ENCODE results near the gene CUL7.
"Not testable (repeated sequence)": the region's sequence is repeated elsewhere in the genome, so short reads cannot be mapped to it uniquely, and the experiment has no call there.

CUL7 gene
- long read RNA-seq, donor 1, full-length matches to known transcripts = 3 of 17 reads
- long read RNA-seq, donor 1, partial matches to known transcripts = 14 of 17 reads
- long read RNA-seq, donor 1, other reads (novel, unspliced or antisense) = 0 of 17 reads
- long read RNA-seq, donor 2, full-length matches to known transcripts = 3 of 3 reads
- long read RNA-seq, donor 2, partial matches to known transcripts = 0 of 3 reads
- long read RNA-seq, donor 2, other reads (novel, unspliced or antisense) = 0 of 3 reads
- long read RNA-seq, donor 3, full-length matches to known transcripts = 1 of 1 reads
- long read RNA-seq, donor 3, partial matches to known transcripts = 0 of 1 reads
- long read RNA-seq, donor 3, other reads (novel, unspliced or antisense) = 0 of 1 reads
- long read RNA-seq, donor 4 = 0 reads
- long read RNA-seq, donor 5, full-length matches to known transcripts = 4 of 31 reads
- long read RNA-seq, donor 5, partial matches to known transcripts = 27 of 31 reads
- long read RNA-seq, donor 5, other reads (novel, unspliced or antisense) = 0 of 31 reads
- long read RNA-seq, donor 6, full-length matches to known transcripts = 2 of 14 reads
- long read RNA-seq, donor 6, partial matches to known transcripts = 12 of 14 reads
- long read RNA-seq, donor 6, other reads (novel, unspliced or antisense) = 0 of 14 reads
- long read RNA-seq, donor 7, full-length matches to known transcripts = 3 of 8 reads
- long read RNA-seq, donor 7, partial matches to known transcripts = 5 of 8 reads
- long read RNA-seq, donor 7, other reads (novel, unspliced or antisense) = 0 of 8 reads
- long read RNA-seq, donor 8, full-length matches to known transcripts = 1 of 1 reads
- long read RNA-seq, donor 8, partial matches to known transcripts = 0 of 1 reads
- long read RNA-seq, donor 8, other reads (novel, unspliced or antisense) = 0 of 1 reads

GRCh38 chr6:43053545-43054205 is at the start of gene CUL7:
Gene CUL7 (minus strand): TSS chr6:43053851. CDS start chr6:43052788, 1,063 bp downstream.
- peak; percentile 93 for DNase-seq

GRCh38 chr6:43101497-43101896 is 47.8 kb upstream of the CUL7 start:
- DNase-seq = no peak

- no peak for DNase-seq
Measured at GRCh38 chr6:43097502-43097901, 43.9 kb upstream of the CUL7 start.

GRCh38 chr6:43097098-43097489 is 43.4 kb upstream of the CUL7 start:
- no peak for DNase-seq

GRCh38 chr6:43096451-43097097 is 42.9 kb upstream of the CUL7 start:
- DNase-seq = peak; percentile 57

GRCh38 chr6:43095939-43096338 is 42.3 kb upstream of the CUL7 start:
- no peak for DNase-seq

- DNase-seq = no peak
Measured at GRCh38 chr6:43093436-43094289, 40.0 kb upstream of the CUL7 start.

GRCh38 chr6:43092635-43093034 is 39.0 kb upstream of the CUL7 start:
- DNase-seq = no peak

- DNase-seq = no peak
Measured at GRCh38 chr6:43091436-43091991, 37.9 kb upstream of the CUL7 start.

GRCh38 chr6:43091020-43091419 is 37.4 kb upstream of the CUL7 start:
- DNase-seq = no peak

GRCh38 chr6:43090559-43090956 is 36.9 kb upstream of the CUL7 start:
- no peak for DNase-seq

GRCh38 chr6:43089874-43090558 is 36.4 kb upstream of the CUL7 start:
- peak; percentile 67 for DNase-seq

GRCh38 chr6:43089467-43089866 is 35.8 kb upstream of the CUL7 start:
- no peak for DNase-seq

- DNase-seq = no peak
Measured at GRCh38 chr6:43088654-43089056, 35.0 kb upstream of the CUL7 start.

GRCh38 chr6:43086022-43086658 is 32.5 kb upstream of the CUL7 start:
- DNase-seq = no peak

GRCh38 chr6:43082806-43083655 is 29.4 kb upstream of the CUL7 start:
- DNase-seq = no peak

GRCh38 chr6:43081922-43082321 is 28.3 kb upstream of the CUL7 start:
- DNase-seq = not testable (repeated sequence)

GRCh38 chr6:43081043-43081442 is 27.4 kb upstream of the CUL7 start:
- no peak for DNase-seq

- no peak for DNase-seq
Measured at GRCh38 chr6:43078691-43079090, 25.0 kb upstream of the CUL7 start.
